ENCODE measurements around the gene ZBTB7C. TPM values are rescaled to one million over a fixed set of nuclear protein-coding genes. Genes with fewer than 3 reads are reported as not detected.

Gene ZBTB7C
- total and polyA plus RNA-seq, 9 of the 15 experiments (the other 6 are each of a cell fraction or from before 2014, with no cell fraction given), result not detected

DNA sequence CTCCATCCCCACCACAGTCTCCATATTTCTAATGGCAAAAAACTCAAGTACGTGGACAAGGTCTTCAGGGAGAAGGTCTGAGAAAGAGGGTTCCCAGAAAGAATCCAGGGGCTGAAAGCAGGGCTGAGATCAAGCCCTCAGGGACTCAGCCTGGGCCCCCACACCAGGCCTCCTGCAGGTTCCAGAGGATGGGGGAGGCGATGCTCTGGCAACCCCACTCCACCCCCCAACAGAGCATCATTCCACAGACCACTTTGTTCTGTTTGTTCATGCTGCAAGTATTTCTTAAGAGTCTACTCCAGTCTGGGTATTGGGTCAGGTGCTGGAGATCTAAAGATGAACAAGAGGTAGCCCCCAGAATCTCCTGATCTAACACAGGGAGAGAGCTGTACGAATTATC is 32.2 kb downstream of the ZBTB7C start:
- Histone ChIP-seq H3K9me3 (replicated peaks; ENCODE audit: control insufficient read depth, insufficient read depth, low read depth, low read length) (no peaks in the 10 kb centered on the region), H3K27ac (ENCODE audit: extremely low read depth, low read depth, low read length) (no peak overlapping the region), H3K4me3 (no peak overlapping the region), H3K9me1 (ENCODE audit: control insufficient read depth, insufficient read depth, low read length) (no peaks in the 10 kb centered on the region), H3K36me3 (ENCODE audit: control insufficient read depth, insufficient read depth, low read length) (no peaks in the 10 kb centered on the region), H3K79me2 (ENCODE audit: control insufficient read depth, insufficient read depth, low read length) (no peaks in the 10 kb centered on the region), H4K20me1 (replicated peaks; ENCODE audit: control insufficient read depth, insufficient read depth, low read length) (no peaks in the 10 kb centered on the region), H3K4me1 (replicated peaks in 1 of 2; ENCODE audit: control insufficient read depth in 2 of 2, insufficient read depth in 2 of 2, low read length in 2 of 2) (no peaks in the 10 kb centered on the region), H2AFZ (ENCODE audit: low read depth, low read length) (no peak overlapping the region), H3K9ac (ENCODE audit: insufficient read depth in 1 of 2, low read depth in 2 of 2, low read length in 2 of 2) (no peak overlapping the region), H3K4me2 (ENCODE audit: insufficient read depth, low read length) (no peak overlapping the region), H3K27me3 (ENCODE audit: control insufficient read depth in 2 of 2, insufficient read depth in 2 of 2, low read length in 2 of 2) (peaks cover 3 to 9% of the 10 kb centered on the region in 2 experiments; a peak in 1 of 5 replicates)
- POLR2A ChIA-PET, result no interaction called here
- intact Hi-C loops (cut with micrococcal nuclease) (no loop called here), in situ Hi-C loops (cut with MboI) (no loop called here)
- TF ChIP-seq, protein P1, sequence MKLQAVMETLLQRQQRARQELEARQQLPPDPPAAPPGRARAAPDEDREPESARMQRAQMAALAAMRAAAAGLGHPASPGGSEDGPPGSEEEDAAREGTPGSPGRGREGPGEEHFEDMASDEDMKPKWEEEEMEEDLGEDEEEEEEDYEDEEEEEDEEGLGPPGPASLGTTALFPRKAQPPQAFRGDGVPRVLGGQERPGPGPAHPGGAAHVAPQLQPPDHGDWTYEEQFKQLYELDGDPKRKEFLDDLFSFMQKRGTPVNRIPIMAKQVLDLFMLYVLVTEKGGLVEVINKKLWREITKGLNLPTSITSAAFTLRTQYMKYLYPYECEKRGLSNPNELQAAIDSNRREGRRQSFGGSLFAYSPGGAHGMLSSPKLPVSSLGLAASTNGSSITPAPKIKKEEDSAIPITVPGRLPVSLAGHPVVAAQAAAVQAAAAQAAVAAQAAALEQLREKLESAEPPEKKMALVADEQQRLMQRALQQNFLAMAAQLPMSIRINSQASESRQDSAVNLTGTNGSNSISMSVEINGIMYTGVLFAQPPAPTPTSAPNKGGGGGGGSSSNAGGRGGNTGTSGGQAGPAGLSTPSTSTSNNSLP (IDR thresholded peaks at IDR 0.05; ENCODE audit: borderline replicate concordance, low read depth, low read length), result no peak
- TF ChIP-seq KLF13 (tag; IDR thresholded peaks at IDR 0.05; ENCODE audit: borderline replicate concordance, low read depth), result no peak
- no peak for TF ChIP-seq RCOR1 (IDR thresholded peaks at IDR 0.05; ENCODE audit: borderline replicate concordance in 1 of 2, low read depth in 2 of 2, low read length in 2 of 2)
- no peak for TF ChIP-seq RUNX1 (IDR thresholded peaks at IDR 0.05; ENCODE audit: low read depth)
- TF ChIP-seq ZNF584 (CRISPR knock-in tag; IDR thresholded peaks at IDR 0.05; ENCODE audit: low read depth), result no peak
- TF ChIP-seq, protein P2, sequence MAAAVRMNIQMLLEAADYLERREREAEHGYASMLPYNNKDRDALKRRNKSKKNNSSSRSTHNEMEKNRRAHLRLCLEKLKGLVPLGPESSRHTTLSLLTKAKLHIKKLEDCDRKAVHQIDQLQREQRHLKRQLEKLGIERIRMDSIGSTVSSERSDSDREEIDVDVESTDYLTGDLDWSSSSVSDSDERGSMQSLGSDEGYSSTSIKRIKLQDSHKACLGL (CRISPR knock-in tag; IDR thresholded peaks at IDR 0.05; ENCODE audit: borderline replicate concordance, poor library complexity, severe bottlenecking), result no peak
- no peak for TF ChIP-seq ZNF79 (CRISPR knock-in tag; IDR thresholded peaks at IDR 0.05; ENCODE audit: low read depth)
- TF ChIP-seq FOXA1 (IDR thresholded peaks at IDR 0.05; ENCODE audit: borderline replicate concordance), result no peak
- TF ChIP-seq ZNF263 (CRISPR knock-in tag; IDR thresholded peaks at IDR 0.05; ENCODE audit: borderline replicate concordance), result no peak
- no peak for TF ChIP-seq GATAD2A (IDR thresholded peaks at IDR 0.05)
- BruUV-seq (replicated peaks), result no TSS peak
- no peak for DNase-seq (ENCODE audit: extremely low read depth in 1 of 4, low spot score in 3 of 4)
- no peak for FAIRE-seq
- 0% methylated on average over 2 of the region's 3 CpGs for WGBS (ENCODE audit: insufficient coverage, low coverage, missing lambda C conversion rate)
- no peak for ATAC-seq
- CTCF ChIA-PET (ENCODE audit: low intra/inter-chr PET ratio), result no interaction called here

All from K562 (cell line).